ENCODE data around the gene SPACA7.

SPACA7 gene

DNA sequence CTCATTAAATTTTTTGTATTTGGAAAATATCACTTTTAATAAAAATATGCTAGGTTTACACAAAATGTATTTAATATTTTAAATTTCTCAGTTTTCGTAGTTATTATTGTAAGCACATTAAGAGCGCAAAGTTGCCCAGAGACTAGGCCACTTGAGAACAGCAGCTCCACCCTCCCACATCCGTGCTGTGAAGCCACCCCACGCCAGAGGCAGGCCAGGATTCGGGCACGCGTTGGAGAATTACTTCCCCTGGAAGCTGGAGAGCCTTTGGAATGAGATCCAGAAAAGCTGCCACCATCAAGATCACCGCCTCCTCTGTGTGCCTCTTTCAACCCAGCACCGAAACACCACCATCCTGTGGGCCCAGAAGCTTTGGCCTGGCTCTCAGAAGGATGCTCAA, 41.0 kb upstream of the SPACA7 start:
- Histone ChIP-seq H3K79me2 (ENCODE audit: insufficient read depth, low read length) (no peaks in the 10 kb centered on the region), H3K9ac (ENCODE audit: low read depth, low read length, poor library complexity, severe bottlenecking) (no peak overlapping the region), H3F3A (ENCODE audit: low read depth) (no peaks in the 10 kb centered on the region), H3K9me2 (replicated peaks; ENCODE audit: low read depth, low read length) (no peaks in the 10 kb centered on the region), H3K36me3 (ENCODE audit: insufficient read depth, low read length) (no peaks in the 10 kb centered on the region), H3K27me3 (ENCODE audit: insufficient read depth, low read length, poor library complexity, severe bottlenecking) (no peaks in the 10 kb centered on the region), H3K4me1 (ENCODE audit: insufficient read depth, low read length, poor library complexity, severe bottlenecking) (no peaks in the 10 kb centered on the region), H4K20me1 (ENCODE audit: insufficient read depth, low read length, poor library complexity, severe bottlenecking) (no peaks in the 10 kb centered on the region), H2AFZ (ENCODE audit: low read length) (no peak overlapping the region), H3K9me3 (ENCODE audit: insufficient read depth, low read depth, low read length) (peaks cover 8% of the 10 kb centered on the region; the same call in 1 of the 2 replicates), H3K4me3 (ENCODE audit: low read length, poor library complexity, severe bottlenecking) (no peak overlapping the region), H3K4me2 (ENCODE audit: low read depth, low read length, poor library complexity, severe bottlenecking) (no peak overlapping the region)
- TF ChIP-seq EZH2phosphoT487 (IDR thresholded peaks at IDR 0.05; ENCODE audit: borderline replicate concordance): no peak
- no peak for TF ChIP-seq CTCF (conservative IDR thresholded peaks at IDR 0.05; ENCODE audit: low read length)

GRCh38 chr13:112341446-112341845, 34.7 kb upstream of the SPACA7 start:
- peaks cover 3% of the 10 kb centered on the region; the same call in 1 of the 2 replicates for H3K9me3 ChIP-seq (ENCODE audit: insufficient read depth, low read depth, low read length)
- H2AFZ ChIP-seq (ENCODE audit: low read length): no peak overlapping the region
- no peak overlapping the region for H3K9ac ChIP-seq (ENCODE audit: low read depth, low read length, poor library complexity, severe bottlenecking)
- H3K79me2 ChIP-seq (ENCODE audit: insufficient read depth, low read length): no peaks in the 10 kb centered on the region
- no peaks in the 10 kb centered on the region for H4K20me1 ChIP-seq (ENCODE audit: insufficient read depth, low read length, poor library complexity, severe bottlenecking)
- no peak for TF ChIP-seq CTCF (conservative IDR thresholded peaks at IDR 0.05; ENCODE audit: low read length)
- no peak for TF ChIP-seq EZH2phosphoT487 (IDR thresholded peaks at IDR 0.05; ENCODE audit: borderline replicate concordance)
- no peaks in the 10 kb centered on the region for H3K4me1 ChIP-seq (ENCODE audit: insufficient read depth, low read length, poor library complexity, severe bottlenecking)
- H3K36me3 ChIP-seq (ENCODE audit: insufficient read depth, low read length): no peaks in the 10 kb centered on the region
- H3K4me3 ChIP-seq (ENCODE audit: low read length, poor library complexity, severe bottlenecking): no peak overlapping the region
- no peaks in the 10 kb centered on the region for H3F3A ChIP-seq (ENCODE audit: low read depth)
- H3K4me2 ChIP-seq (ENCODE audit: low read depth, low read length, poor library complexity, severe bottlenecking): no peak overlapping the region
- H3K9me2 ChIP-seq (replicated peaks; ENCODE audit: low read depth, low read length): no peaks in the 10 kb centered on the region
- no peaks in the 10 kb centered on the region for H3K27me3 ChIP-seq (ENCODE audit: insufficient read depth, low read length, poor library complexity, severe bottlenecking)

DNA sequence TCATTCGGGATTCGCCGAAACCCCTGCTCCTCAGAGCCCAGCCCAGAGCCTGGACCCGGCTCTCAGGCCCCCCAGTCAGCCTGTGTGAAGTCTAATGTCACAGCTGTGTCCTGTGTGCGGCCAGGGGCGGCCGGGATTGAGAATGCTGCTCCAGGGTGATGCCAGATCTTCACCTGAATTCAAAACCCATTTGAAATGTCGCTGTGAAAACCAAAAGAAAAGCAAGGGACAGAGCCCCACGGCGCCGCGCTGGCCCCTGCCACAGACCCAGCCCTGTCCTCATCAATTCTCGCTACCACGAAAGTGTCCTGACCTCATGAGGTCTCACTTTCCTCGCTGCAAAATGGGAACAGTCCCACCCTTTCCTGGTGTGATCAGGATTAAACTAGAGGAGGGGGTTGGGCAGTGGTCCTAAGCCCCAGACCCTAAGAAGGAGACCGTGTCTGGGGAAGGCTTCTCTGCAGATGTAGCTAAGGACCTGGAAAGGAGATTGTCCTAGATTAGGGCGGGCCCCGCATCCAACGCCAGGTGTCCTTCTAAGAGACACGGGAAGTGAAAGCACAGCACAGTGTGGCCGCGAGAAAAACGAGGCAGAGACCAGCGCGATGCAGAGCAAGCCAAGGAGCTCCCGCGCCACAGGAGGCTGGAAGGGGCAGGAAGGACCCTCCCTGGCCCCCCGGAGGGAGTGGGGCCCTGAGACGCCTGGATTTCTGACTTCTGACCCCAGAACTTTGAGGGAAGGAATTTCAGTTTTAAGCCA, 34.0 kb upstream of the SPACA7 start:
- Histone ChIP-seq H3K4me3 (ENCODE audit: low read length, poor library complexity, severe bottlenecking) (no peak overlapping the region), H3K79me2 (ENCODE audit: insufficient read depth, low read length) (no peaks in the 10 kb centered on the region), H3K4me1 (ENCODE audit: insufficient read depth, low read length, poor library complexity, severe bottlenecking) (no peaks in the 10 kb centered on the region), H2AFZ (ENCODE audit: low read length) (no peak overlapping the region), H3K27me3 (ENCODE audit: insufficient read depth, low read length, poor library complexity, severe bottlenecking) (no peaks in the 10 kb centered on the region), H3K9ac (ENCODE audit: low read depth, low read length, poor library complexity, severe bottlenecking) (no peak overlapping the region), H3F3A (ENCODE audit: low read depth) (no peaks in the 10 kb centered on the region), H3K4me2 (ENCODE audit: low read depth, low read length, poor library complexity, severe bottlenecking) (no peak overlapping the region), H4K20me1 (ENCODE audit: insufficient read depth, low read length, poor library complexity, severe bottlenecking) (no peaks in the 10 kb centered on the region), H3K36me3 (ENCODE audit: insufficient read depth, low read length) (no peaks in the 10 kb centered on the region), H3K9me2 (replicated peaks; ENCODE audit: low read depth, low read length) (no peaks in the 10 kb centered on the region), H3K9me3 (ENCODE audit: insufficient read depth, low read depth, low read length) (peaks cover 3% of the 10 kb centered on the region; the same call in 1 of the 2 replicates)
- TF ChIP-seq EZH2phosphoT487 (IDR thresholded peaks at IDR 0.05; ENCODE audit: borderline replicate concordance) (no peak), CTCF (conservative IDR thresholded peaks at IDR 0.05; ENCODE audit: low read length) (no peak)
